ENCODE data around the gene APOBR. TPM values are rescaled to one million over a fixed set of nuclear protein-coding genes. Genes with fewer than 3 reads are reported as not detected.

Gene APOBR
- total and polyA plus RNA-seq, 2 of the 13 experiments (the other 11 are each of a cell fraction or from before 2014, with no cell fraction given) = 0.03 TPM; not detected in 1

DNA sequence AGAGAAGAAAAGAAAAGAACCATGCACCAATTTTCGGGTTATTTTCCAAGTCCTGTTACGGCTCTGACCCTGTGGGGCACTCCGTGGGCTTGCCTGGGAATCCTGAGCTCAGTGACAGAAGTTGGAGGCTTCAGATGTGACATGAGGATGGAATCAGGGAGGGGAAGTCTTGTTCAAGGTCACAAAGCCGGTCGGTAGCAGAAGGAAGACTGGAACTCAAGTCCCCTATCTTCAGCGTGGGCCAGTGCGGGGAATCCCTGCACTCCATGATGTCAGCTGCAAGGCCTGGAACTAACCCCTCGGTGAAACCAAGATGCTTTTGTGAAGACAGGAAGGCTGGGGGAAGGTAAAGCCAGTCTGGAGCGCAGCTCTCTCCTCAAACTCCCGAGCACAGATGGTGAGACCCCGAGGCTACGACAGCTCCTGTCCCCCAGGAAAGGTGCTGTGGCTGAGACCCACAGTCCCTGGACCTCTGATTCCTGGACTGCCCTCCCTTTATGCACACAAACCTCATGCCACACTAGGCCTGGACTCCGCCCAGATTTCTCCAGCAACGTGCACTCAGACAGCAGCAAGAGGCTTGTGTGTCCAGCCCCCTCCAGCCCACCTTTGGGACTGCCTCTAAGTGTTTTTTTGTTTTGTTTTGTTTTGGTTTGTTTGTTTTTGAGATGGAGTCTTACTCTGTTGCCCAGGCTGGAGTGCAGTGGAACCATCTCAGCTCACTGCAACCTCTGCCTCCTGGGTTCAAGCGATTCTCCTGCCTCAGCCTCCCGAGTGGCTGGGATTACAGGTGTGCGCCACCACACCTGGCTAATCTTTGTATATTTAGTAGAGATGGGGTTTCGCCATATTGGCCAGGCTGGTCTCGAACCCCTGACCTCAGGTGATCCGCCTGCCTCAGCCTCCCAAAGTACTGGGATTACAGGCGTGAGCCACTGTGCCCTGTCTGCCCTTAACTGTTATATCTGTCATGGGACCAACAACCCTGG lies 17.7 kb downstream of the APOBR start (continued):
- TF ChIP-seq, protein P1, sequence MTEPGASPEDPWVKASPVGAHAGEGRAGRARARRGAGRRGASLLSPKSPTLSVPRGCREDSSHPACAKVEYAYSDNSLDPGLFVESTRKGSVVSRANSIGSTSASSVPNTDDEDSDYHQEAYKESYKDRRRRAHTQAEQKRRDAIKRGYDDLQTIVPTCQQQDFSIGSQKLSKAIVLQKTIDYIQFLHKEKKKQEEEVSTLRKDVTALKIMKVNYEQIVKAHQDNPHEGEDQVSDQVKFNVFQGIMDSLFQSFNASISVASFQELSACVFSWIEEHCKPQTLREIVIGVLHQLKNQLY (CRISPR knock-in tag; IDR thresholded peaks at IDR 0.05) = 0 out of 2 replicates have a peak, but pooled peaks have one; percentile 16
- TF ChIP-seq, protein P2, sequence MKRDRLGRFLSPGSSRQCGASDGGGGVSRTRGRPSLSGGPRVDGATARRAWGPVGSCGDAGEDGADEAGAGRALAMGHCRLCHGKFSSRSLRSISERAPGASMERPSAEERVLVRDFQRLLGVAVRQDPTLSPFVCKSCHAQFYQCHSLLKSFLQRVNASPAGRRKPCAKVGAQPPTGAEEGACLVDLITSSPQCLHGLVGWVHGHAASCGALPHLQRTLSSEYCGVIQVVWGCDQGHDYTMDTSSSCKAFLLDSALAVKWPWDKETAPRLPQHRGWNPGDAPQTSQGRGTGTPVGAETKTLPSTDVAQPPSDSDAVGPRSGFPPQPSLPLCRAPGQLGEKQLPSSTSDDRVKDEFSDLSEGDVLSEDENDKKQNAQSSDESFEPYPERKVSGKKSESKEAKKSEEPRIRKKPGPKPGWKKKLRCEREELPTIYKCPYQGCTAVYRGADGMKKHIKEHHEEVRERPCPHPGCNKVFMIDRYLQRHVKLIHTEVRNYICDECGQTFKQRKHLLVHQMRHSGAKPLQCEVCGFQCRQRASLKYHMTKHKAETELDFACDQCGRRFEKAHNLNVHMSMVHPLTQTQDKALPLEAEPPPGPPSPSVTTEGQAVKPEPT (CRISPR knock-in tag; IDR thresholded peaks at IDR 0.05; ENCODE audit: low read depth) = no peak
- peak; percentile 19; the same call in 1 of the 2 replicates for TF ChIP-seq ZNF292 (CRISPR knock-in tag; IDR thresholded peaks at IDR 0.05; ENCODE audit: borderline replicate concordance, low read depth)
- TF ChIP-seq, protein P3, sequence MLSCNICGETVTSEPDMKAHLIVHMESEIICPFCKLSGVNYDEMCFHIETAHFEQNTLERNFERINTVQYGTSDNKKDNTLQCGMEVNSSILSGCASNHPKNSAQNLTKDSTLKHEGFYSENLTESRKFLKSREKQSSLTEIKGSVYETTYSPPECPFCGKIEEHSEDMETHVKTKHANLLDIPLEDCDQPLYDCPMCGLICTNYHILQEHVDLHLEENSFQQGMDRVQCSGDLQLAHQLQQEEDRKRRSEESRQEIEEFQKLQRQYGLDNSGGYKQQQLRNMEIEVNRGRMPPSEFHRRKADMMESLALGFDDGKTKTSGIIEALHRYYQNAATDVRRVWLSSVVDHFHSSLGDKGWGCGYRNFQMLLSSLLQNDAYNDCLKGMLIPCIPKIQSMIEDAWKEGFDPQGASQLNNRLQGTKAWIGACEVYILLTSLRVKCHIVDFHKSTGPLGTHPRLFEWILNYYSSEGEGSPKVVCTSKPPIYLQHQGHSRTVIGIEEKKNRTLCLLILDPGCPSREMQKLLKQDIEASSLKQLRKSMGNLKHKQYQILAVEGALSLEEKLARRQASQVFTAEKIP (CRISPR knock-in tag; IDR thresholded peaks at IDR 0.05; ENCODE audit: borderline replicate concordance) = no peak
- no peak for TF ChIP-seq ZIK1 (CRISPR knock-in tag; IDR thresholded peaks at IDR 0.05; ENCODE audit: borderline replicate concordance, low read depth)
- no peak for TF ChIP-seq ZNF652 (CRISPR knock-in tag; IDR thresholded peaks at IDR 0.05; ENCODE audit: borderline replicate concordance, low read depth)
- TF ChIP-seq NONO (IDR thresholded peaks at IDR 0.05) = no peak
- TF ChIP-seq NONO (CRISPR knock-in tag; conservative IDR thresholded peaks at IDR 0.05) = no peak
- TF ChIP-seq MAFF (IDR thresholded peaks at IDR 0.05; ENCODE audit: low read depth, low read length) = no peak
- TF ChIP-seq CEBPB (IDR thresholded peaks at IDR 0.05; ENCODE audit: borderline replicate concordance, low read depth, low read length) = no peak
- no peak for TF ChIP-seq ZNF124 (CRISPR knock-in tag; IDR thresholded peaks at IDR 0.05)
- TF ChIP-seq, protein P4, sequence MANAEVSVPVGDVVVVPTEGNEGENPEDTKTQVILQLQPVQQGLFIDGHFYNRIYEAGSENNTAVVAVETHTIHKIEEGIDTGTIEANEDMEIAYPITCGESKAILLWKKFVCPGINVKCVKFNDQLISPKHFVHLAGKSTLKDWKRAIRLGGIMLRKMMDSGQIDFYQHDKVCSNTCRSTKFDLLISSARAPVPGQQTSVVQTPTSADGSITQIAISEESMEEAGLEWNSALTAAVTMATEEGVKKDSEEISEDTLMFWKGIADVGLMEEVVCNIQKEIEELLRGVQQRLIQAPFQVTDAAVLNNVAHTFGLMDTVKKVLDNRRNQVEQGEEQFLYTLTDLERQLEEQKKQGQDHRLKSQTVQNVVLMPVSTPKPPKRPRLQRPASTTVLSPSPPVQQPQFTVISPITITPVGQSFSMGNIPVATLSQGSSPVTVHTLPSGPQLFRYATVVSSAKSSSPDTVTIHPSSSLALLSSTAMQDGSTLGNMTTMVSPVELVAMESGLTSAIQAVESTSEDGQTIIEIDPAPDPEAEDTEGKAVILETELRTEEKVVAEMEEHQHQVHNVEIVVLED (CRISPR knock-in tag; IDR thresholded peaks at IDR 0.05; ENCODE audit: borderline replicate concordance) = no peak
- no peak for TF ChIP-seq ZNF235 (CRISPR knock-in tag; IDR thresholded peaks at IDR 0.05; ENCODE audit: borderline replicate concordance)
- TF ChIP-seq, protein P5, sequence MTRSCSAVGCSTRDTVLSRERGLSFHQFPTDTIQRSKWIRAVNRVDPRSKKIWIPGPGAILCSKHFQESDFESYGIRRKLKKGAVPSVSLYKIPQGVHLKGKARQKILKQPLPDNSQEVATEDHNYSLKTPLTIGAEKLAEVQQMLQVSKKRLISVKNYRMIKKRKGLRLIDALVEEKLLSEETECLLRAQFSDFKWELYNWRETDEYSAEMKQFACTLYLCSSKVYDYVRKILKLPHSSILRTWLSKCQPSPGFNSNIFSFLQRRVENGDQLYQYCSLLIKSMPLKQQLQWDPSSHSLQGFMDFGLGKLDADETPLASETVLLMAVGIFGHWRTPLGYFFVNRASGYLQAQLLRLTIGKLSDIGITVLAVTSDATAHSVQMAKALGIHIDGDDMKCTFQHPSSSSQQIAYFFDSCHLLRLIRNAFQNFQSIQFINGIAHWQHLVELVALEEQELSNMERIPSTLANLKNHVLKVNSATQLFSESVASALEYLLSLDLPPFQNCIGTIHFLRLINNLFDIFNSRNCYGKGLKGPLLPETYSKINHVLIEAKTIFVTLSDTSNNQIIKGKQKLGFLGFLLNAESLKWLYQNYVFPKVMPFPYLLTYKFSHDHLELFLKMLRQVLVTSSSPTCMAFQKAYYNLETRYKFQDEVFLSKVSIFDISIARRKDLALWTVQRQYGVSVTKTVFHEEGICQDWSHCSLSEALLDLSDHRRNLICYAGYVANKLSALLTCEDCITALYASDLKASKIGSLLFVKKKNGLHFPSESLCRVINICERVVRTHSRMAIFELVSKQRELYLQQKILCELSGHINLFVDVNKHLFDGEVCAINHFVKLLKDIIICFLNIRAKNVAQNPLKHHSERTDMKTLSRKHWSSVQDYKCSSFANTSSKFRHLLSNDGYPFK (CRISPR knock-in tag; IDR thresholded peaks at IDR 0.05; ENCODE audit: borderline replicate concordance) = no peak
- TF ChIP-seq, protein P6, sequence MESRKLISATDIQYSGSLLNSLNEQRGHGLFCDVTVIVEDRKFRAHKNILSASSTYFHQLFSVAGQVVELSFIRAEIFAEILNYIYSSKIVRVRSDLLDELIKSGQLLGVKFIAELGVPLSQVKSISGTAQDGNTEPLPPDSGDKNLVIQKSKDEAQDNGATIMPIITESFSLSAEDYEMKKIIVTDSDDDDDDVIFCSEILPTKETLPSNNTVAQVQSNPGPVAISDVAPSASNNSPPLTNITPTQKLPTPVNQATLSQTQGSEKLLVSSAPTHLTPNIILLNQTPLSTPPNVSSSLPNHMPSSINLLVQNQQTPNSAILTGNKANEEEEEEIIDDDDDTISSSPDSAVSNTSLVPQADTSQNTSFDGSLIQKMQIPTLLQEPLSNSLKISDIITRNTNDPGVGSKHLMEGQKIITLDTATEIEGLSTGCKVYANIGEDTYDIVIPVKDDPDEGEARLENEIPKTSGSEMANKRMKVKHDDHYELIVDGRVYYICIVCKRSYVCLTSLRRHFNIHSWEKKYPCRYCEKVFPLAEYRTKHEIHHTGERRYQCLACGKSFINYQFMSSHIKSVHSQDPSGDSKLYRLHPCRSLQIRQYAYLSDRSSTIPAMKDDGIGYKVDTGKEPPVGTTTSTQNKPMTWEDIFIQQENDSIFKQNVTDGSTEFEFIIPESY (CRISPR knock-in tag; IDR thresholded peaks at IDR 0.05) = no peak
- TF ChIP-seq FOXK2 (IDR thresholded peaks at IDR 0.05) = no peak

All from HepG2 (cell line).